Right lobe of liver (tissue), 4 donors: ENCODE measurements around the gene SLC44A1.

ENCODE experiments used
- CTCF ChIP-seq, 4 donors: fragments of 200-600 bp in 3 of 4; fragments of 450-650 bp in 1 of 4; IDR thresholded peaks; one replicate each; pipeline versions ENCODE4 v1.5.1 to v1.8.0; 2016 to 2022; ENCODE audit warnings: antibody characterized with exemption in 4 of 4, mild to moderate bottlenecking in 2 of 4
- POLR2A ChIP-seq: fragments of 450-650 bp; IDR thresholded peaks from one replicate; pipeline ENCODE4 v1.6.1; 2017; ENCODE audit warnings: antibody characterized with exemption, mild to moderate bottlenecking
- donor health status: DM: no; HTN: no; CAD: no.
- donor health status: DM: no; HTN: no; CAD: no.
- donor health status: DM: no; HTN: yes; CAD: no.

GRCh38 chr9:105332471-105332870 lies 88.0 kb downstream of the SLC44A1 start:
- TF ChIP-seq CTCF (IDR thresholded peaks at IDR 0.05) (no peak), POLR2A (no peak)
